ENCODE measurements around the gene FADD.

FADD gene

GRCh38 chr11:70202920-70203750 is at the start of gene FADD:
Gene FADD (plus strand): TSS chr11:70203296. CDS start chr11:70203460, 164 bp downstream.
- DNase-seq = peak; percentile 93

- no peak for DNase-seq
These were observed 47.7 kb upstream of the FADD start for GRCh38 chr11:70155386-70155785.

DNA sequence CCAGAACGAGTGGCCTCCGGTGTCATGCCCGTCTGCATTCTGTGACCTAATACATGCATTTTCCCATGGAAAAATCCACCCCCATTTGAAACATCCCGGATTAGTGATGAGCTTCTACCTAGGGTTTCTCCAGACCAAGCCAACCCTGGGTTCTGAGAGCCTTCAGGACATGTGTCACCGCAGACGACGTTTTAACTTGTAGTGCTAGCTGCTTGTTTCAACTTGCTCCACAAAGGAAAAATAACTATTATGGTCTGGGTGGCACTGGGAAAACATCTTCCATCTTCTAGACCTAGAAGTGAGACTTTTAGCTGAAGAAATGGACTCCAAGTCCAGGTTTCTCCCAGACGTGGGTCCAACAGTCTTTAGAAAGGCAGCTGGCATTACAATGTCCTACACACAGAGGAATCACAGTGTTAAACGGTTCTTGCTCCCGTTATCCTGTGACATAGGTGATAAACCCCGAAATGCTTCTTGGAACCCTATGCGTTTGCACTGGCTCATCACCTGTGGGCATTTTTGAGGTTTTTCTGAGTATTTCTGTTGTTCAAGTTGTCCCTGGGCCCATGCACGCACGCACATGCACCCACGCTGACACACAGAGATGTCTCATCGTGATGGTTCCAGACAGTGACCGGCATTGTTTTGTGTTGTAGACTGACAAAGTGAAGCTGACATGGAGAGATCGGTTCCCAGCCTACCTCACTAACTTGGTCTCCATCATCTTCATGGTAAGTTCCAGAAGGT is 46.6 kb upstream of the FADD start:
- DNase-seq = no peak

DNA sequence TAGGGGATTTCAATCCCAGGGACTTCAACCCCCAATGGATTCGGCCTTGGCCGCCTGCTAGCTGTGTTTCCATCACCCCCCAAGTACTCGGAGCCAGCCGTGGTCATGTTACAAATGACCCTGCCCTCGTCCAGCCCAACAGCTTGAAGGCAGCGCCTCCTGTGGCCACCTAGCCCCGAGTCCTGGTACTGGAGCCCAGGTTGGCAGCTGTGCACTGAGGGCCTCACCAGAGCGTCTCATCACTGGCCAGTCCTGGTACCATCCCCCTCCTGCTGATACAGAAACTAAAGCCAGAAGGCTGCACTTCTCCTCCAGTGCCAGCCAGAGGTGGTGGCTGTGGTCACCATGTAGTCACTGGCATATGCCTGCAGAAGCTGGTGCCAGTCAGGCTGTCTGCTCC is 44.9 kb upstream of the FADD start:
- no peak for DNase-seq

DNA sequence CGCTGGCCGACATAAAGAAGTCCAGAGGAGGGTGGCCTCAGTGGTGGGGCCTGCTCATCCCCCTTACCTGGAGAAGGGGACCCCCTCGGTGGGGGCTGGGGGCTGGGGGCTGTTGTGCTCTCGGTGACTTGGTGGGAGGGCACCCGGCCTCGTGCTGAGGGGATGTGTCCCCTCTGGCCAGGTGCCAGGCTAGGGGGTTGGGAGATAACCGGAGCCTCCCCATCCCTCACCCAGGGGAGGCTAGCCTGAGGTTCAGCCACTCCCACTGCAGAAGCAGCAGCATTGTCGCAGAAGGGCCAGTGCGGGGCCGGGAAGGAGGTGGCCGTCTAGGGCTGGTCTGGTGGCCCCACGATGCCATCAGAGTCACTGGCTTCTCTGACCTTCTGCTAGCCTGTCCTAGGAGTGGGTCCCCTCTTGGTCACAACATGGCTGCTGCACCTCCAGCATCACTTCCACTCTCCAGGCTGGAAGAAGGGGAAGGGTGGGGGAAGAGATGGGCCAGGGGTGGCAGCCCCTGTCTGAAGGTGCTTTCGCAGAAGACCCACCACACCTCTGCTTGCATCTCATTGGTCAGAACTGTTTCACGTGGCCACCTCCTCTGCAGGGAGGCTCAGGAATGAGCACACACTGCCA is 44.2 kb upstream of the FADD start:
- DNase-seq = no peak

DNA sequence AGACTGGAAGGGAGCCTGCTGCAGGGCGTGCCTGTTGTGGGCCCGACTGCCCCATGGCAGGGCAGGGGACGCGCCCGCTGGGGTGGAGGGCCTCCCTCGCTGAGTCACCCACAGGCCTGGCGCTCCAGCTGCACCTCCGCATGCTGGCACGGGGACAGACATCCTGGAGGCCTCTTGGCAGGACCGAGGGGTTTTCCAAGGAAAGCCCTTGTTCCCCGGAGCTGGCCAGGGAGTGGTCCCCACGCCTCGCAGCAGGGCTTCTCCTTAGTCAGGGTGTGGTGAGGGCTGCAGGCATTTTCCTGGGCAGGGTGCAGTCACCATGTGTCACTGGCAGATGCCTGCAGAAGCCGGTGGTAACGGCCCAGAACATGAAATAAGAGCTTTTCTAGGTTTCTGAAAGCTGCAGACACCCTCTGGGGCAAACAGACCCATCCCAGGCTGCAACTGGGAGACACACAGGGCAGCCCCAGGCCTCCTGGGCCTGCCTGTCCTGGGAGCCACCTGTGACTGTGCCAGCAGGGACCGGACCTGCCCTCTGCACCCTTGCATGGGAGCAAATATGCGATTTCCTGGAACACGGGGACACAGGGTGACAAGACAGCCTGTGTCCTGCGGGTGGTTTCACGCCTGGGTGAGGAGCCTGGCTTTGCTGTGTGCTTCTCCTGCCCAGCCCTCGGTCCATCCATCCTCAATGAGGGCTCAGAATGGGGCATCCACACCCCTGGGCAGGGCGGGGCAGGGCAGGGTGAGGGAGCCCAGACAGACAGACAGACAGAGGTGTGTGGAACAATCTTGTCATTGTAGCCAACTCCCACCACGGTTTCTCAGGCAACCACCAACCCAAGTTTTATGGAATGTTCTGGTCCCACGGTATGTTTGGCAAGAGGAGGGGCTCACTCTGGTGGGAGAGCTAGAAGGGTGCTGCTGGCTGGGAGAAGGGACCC is 43.2 kb upstream of the FADD start:
- no peak for DNase-seq

DNA sequence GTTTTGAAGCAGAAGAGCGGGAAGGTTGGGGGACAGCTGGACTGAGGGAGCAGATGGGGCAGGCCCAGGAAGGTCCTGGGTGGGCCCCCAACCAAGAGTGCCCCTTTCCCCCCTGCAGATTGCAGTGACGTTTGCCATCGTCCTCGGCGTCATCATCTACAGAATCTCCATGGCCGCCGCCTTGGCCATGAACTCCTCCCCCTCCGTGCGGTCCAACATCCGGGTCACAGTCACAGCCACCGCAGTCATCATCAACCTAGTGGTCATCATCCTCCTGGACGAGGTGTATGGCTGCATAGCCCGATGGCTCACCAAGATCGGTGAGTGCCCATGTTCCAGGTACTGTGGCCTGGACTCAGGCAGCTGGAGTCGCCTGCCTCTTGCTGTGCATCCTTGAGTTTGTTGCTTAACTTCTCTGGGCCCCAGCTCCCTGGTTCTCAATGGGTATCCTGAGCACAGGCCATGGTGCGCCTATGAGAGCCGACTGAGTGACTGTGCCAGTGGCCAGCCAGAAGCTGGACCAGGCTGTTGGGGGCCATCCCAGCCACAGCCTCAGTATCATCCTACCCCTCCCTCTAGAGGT is 42.0 kb upstream of the FADD start:
- DNase-seq = no peak

GRCh38 chr11:70164705-70165104 is 38.4 kb upstream of the FADD start:
- DNase-seq = no peak

- no peak for DNase-seq
These were observed 36.0 kb upstream of the FADD start for GRCh38 chr11:70167120-70167519.

GRCh38 chr11:70167723-70168404 is 35.2 kb upstream of the FADD start:
- DNase-seq = no peak

DNA sequence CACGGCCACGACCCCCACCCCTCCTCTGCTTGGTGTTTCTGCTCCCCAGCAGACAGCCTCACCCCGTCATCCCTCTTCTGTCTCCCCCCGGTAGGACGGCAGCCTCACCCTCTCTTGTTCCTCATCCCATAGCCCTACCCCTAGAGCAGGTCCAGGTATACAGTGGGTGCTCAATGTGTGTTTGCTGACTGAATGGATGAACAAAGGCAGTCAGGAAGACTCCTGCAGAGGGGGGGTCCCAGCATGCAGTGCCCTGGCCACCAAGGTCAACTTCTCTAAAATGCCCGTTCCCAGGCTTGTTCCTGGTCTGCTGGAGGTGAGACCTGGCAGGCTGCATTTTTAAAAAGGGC is 34.7 kb upstream of the FADD start:
- DNase-seq = no peak

GRCh38 chr11:70169127-70169526 is 34.0 kb upstream of the FADD start:
- DNase-seq = no peak

DNA sequence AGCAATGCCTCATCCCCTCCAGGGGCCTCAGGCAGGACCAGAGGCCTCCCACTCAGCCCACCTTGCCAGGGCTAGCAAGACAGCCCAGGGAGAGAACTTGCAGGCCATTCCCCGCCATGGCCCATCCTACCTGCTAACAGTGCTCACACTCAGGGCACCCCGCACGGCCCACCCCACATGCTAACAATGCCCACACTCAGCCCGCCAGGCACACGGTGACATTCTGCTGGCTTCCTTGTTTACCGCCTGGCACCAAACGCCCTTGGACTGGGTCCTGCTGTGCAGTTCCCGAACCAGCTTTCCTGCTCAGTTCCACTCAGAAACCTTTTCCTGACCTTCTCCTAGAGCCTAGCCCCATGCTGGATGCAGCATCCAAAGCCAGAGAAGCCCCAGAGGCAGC is 33.5 kb upstream of the FADD start:
- no peak for DNase-seq

DNA sequence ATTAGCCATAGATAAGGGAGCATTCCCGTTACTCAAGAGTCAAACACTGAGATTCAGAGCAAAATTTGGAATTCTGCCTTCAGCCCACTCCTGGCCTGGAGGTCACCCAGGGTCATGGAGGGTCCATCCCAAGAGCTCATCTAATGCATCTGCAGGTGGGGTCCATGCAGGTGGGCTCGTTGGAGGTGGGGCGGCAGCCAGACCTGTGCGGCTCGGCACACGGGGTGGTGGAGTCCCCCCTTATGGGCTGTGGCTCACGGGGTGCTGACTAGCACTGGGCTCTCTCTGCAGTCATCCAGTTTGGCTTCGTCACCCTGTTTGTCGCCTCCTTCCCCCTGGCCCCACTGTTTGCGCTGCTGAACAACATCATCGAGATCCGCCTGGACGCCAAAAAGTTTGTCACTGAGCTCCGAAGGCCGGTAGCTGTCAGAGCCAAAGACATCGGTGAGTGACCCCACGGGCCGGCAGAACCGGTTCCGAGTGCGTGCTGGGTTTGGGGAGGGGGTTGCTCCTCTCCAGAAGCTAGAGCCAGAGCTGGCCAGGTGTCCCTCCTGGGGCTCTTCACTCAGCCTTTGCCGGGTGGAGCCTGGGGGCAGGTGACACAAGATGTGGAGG is 32.4 kb upstream of the FADD start:
- DNase-seq = no peak

DNA sequence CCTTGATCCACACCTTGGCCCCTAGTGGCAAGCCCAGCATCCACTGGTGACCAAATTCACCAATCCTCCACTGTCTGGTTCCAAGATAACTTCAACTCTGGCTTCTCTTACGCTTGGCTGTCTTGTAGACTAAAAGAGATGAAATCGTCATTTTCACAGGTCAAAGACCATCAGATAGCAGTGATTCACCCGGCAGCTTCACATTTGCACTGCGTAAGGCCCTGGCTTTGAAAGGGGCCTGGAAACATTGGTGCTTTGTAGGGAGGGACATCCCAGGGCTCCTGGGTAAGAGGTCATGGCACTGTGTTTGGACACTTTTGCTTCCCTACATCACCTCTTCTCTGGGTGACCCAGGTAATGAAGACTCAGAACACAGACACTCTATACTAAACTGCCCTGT is 30.1 kb upstream of the FADD start:
- DNase-seq = no peak

GRCh38 chr11:70174547-70175235 is 28.4 kb upstream of the FADD start:
- no peak for DNase-seq

DNA sequence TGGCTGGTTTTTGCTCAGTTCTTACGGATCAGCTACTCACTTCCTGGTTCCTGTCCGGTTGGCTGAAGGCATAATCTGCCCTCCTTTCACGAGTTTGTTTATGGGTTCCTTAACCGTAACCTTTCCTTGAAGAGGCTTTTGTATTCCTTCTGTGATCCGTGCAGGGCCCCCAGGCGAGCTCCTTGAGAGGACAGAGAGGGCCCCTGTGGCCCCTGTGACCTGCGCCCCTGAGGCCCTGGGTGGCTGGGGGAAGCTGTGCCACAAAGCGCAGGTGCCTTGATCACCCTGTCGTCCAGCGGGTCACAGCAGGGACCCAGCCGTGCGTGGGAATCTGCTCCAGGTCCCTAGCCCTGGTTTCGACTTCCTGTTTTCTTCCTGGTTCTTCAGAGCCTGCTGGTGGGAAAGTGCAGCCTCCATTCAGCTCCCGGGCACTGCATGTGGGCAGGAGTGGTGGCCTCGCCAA is 27.8 kb upstream of the FADD start:
- no peak for DNase-seq

- DNase-seq = peak; percentile 5
These were observed 26.0 kb upstream of the FADD start for GRCh38 chr11:70176940-70177689.

DNA sequence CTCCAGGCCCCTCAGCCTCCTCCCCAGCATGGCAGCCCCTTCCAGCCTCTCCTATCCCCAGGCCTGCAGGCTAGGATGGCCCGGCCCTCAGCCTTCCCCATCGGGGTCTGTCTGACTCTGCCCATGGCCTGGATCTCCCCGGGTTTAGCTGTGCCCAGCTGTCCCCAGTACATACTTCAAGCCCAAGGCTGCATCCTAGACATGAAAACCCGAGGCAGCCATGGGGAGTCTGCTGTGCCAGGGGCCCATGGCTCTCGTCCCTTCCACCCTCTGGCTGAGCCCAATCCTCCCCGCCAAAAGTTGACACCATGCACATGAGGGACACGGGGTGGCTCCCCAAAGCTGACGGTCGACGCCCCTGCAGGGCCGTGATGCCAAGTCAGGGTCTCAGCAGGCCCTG is 22.2 kb upstream of the FADD start:
- no peak for DNase-seq

DNA sequence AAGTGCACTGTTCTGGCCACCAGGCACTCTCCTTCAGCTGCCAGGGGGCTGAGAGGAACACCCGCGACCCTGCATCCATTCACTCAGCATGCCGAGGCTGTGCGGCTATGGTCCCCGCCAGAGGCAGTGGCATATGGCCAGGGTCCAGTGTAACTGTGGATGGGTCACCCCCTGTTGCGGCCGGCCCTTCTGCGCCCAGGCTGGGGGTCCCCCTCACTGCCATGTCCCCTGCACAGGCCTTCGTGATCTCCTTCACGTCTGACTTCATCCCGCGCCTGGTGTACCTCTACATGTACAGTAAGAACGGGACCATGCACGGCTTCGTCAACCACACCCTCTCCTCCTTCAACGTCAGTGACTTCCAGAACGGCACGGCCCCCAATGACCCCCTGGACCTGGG is 20.8 kb upstream of the FADD start:
- DNase-seq = no peak

All from KG1 (cell line).